HG03060 (cell line): Measurements from ENCODE around the gene NIPAL1.
A peak's percentile ranks its signal among the peaks of the same experiment; 100 is the strongest.

Experiments
- ATAC-seq: cut with Tn5 transposase; IDR thresholded peaks from one replicate; pipeline ENCODE4 v1.9.1; 2021; ENCODE audit warnings: low read depth, moderate number of reproducible peaks; ENCODE audit not compliant: unreplicated experiment

Gene NIPAL1

GRCh38 chr4:48058617-48059530 is 42.3 kb downstream of the NIPAL1 start:
- ATAC-seq: no peak

DNA sequence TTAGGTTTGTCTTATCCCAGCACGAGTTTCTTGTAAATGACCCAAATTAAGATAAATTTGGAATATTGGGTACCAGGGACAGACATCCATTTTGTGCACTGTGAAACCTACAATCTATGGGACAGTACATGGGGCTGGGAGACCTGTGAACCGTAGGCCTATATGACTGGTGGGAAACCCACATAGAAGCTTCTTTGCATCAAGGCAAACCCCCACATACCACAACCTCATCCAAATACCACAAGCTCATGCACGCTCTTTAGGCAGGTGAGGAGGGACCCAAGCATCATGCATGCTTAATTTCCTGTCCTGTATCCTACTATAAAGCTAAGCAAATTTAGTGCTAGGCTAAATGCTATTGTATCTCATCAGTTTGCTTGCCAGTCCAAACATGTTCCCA is 47.8 kb downstream of the NIPAL1 start:
- no peak for ATAC-seq

DNA sequence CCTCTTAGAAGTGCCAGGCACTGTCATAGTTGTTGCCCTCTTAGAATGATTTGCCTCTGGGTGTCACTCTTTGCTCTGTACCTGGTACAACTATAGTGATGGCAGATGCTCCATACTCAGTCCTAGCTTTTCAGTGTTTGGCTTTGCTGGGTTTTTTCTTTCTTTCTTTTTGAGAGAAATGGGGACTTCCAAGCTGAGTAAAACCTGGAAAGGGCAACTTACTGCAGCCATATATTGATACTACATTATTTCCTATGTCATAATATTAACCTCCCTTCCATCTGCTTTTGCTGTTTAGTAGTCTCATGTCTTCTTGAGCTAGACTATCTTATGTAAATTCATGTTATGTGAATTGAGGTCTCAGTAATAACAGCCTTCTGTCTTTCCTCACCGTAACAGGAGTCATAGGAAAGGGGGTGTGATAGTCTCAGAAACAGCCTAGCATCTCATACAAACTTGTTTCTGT is 49.0 kb downstream of the NIPAL1 start:
- ATAC-seq: peak; percentile 78

DNA sequence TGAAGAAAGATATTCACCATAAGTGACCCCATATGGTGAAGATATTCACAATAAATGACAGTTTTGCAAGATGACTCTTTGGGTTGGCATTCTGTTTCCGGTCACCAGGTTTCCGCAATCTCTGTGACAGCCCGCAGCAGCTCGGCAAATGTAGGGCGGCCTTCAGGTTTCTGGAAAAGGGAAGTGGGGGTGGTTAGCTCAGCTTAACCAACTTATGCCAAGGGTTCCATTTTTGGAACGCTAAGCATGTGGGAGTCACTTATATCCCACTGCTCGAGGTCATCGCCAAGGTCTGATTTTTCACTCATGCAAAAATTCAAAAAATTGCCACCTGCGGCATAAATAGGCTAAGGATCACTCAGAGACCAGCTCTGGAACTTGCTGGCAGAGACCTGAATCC is 51.0 kb downstream of the NIPAL1 start:
- ATAC-seq: no peak

DNA sequence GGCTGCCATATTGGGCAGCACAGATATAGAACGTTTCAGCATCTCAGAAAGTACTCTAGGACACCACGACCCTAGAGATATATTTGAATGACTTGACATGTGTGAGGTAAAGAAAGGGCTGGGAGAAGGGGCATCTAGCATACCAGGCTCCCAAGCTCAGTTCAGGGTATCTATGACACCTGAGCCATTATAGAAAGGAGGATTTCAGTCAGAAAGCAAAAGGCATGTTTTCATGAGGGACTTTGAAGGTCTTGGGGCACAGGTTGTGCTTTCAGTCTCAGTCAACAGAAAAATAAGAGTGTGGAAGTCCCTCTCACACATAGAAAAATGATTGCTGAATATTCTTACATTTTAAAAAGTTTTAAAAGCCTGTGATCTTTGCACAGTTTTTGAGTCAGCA is 51.6 kb downstream of the NIPAL1 start:
- no peak for ATAC-seq

GRCh38 chr4:48069026-48069425 is 52.5 kb downstream of the NIPAL1 start:
- no peak for ATAC-seq

DNA sequence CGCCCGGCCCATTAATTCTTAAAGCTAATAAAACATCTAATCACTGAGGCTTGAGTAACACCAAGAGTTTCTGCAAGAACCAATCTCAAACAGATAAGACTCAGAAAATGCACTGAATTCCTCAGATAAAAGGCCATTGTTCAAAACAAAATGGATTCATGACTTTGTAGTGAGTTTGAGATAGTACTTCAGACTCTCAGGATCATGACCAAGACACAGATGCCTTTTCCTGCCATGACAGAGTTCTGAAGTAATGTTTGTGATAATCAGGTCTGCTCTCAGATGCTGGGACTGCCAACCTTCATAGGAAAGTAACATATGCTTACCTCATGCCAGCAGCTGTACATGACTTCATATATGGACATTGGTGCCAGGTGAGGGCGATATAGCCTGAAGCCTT is 54.6 kb downstream of the NIPAL1 start:
- ATAC-seq: no peak

DNA sequence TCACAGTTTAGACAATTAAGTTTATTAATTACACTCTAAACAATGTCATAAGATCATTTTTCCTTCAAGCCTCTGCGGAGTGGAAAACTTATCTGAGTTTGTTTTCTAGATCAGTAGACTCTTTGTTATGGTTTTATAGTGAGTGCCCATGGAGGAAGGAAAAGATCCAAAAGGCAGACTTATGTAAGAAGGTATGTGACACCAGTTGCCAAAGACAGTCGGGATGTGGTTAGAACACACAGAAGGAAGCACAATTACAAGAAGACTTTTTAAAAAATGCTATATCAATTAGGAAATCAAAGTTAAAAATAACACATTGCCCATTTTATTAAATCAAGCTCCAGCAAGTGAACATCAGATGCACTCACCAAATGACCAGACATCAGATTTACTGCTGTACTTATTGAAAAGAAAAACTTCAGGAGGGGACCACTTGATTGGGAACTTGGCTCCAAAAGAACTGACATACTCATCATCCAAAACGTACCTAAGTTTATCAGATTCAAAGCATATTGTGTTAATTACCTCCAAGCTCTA is 57.1 kb downstream of the NIPAL1 start:
- no peak for ATAC-seq

- ATAC-seq: no peak
Observed at GRCh38 chr4:48074657-48075056, 58.1 kb downstream of the NIPAL1 start.

DNA sequence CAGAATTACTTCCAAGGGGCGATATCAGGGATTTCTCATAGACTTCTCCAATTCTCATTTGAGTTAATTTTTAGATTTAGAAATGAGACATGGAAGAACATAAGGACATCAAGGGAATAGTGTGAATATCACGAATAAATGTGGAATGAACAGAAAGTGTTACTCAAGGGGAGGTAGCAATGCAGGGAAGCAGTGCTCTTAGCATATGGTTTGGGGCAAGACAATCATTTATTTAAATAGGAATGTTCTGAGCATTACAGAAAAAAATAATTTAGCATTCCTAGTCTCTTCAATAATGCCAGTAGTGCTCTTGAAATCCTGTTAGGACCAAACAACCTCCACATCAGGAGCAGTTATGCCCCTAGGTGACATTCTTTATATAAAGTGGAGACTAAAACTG is 61.9 kb downstream of the NIPAL1 start:
- ATAC-seq: no peak

GRCh38 chr4:48078862-48079655 is 62.5 kb downstream of the NIPAL1 start:
- no peak for ATAC-seq

GRCh38 chr4:48079972-48080391 is 63.4 kb downstream of the NIPAL1 start:
- ATAC-seq: no peak

GRCh38 chr4:48081196-48081595 is 64.6 kb downstream of the NIPAL1 start:
- ATAC-seq: no peak

DNA sequence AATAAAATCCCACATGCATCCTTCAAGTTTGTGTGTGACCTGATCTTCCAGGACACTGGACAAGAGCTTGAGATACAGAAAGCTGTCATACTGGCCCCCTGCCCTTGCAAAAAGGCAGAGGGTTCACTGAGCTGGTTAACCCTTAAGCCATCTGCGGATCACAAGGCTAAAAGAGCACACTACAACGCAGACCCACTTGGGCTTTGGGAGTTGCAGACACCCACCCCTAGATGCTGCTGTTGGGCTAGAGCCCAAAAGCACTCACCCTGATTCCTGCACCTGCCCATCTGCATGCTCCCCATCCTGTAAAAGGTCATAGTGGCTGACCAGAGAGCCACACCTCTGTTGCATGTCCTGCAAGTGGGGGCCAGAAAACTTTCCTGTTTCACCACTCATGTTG is 66.4 kb downstream of the NIPAL1 start:
- no peak for ATAC-seq

DNA sequence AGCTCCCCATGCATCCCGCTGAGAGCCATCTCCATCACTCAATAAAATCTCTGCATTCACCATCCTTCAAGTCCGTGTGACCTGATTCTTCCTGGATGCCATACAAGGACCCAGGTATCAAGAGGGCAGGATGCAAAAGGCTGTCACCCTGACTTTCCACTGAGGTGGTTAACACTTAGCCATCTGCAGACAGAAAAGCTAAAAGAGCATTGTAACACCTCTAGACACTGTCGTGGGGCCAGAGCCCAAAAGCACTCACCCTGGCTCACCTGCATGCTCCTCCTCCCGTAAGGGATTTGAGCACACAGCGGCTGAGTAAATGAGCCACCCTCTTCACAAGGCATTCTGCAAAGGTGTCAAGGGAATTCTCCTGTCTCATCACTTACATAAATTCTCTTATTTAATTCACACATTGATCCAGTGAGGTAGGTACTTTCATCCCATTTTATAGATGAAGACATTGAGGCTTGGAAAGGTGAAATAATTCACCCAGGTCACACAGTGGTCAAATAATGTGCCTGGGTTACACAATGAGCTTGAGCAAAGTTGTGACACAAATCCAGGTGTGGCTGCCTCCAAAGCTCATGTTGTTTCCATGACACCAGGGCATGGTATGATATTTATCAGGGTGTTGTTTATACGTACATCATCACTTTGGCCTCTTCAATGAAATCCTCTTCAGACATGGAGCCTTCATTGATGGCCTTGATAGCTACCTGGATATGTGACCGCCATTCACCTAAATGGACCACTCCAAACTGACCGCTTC is 69.4 kb downstream of the NIPAL1 start:
- ATAC-seq: no peak
